Activated T-cell treated with anti-CD3 and anti-CD28 coated beads for 48 hours (primary cell): ENCODE data around the gene CELA2B.
A peak's percentile ranks its signal among the peaks of the same experiment; 100 is the strongest.
"Not testable (repeated sequence)": the region's sequence is repeated elsewhere in the genome, so short reads cannot be mapped to it uniquely, and the experiment has no call there.

Experiments used
- DNase-seq: peaks from one replicate; pipeline ENCODE4 v3.0.0-alpha.2; 2020; ENCODE audit warnings: low read depth

CELA2B gene

GRCh38 chr1:15475752-15476314 lies at the start of gene CELA2B:
CELA2B (plus strand) TSS chr1:15476104; CDS start chr1:15476126, 22 bp downstream.
- no peak for DNase-seq

- DNase-seq, result no peak
Measured at GRCh38 chr1:15426492-15427279, 49.2 kb upstream of the CELA2B start.

DNA sequence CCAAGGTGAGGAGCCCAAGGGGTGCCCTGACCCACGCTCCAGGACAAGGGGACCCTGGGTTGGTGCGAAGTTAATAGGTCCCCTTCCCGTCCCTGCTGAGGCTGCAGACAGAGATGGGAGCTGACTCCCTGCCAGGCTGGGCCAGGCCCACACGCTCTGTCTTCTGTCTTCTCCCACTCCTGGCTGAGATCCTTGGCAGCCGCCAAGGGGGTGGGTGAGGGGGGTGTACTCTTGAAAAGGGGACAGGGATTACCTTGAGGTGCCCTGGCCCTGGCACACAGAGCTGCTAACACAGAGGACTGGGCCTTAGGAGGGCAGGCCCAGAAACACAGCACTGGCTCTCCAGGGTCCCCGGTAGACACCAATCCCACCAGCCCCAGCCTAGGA lies 48.6 kb upstream of the CELA2B start:
- DNase-seq, result no peak

GRCh38 chr1:15428252-15428651 lies 47.7 kb upstream of the CELA2B start:
- DNase-seq, result not testable (repeated sequence)

DNA sequence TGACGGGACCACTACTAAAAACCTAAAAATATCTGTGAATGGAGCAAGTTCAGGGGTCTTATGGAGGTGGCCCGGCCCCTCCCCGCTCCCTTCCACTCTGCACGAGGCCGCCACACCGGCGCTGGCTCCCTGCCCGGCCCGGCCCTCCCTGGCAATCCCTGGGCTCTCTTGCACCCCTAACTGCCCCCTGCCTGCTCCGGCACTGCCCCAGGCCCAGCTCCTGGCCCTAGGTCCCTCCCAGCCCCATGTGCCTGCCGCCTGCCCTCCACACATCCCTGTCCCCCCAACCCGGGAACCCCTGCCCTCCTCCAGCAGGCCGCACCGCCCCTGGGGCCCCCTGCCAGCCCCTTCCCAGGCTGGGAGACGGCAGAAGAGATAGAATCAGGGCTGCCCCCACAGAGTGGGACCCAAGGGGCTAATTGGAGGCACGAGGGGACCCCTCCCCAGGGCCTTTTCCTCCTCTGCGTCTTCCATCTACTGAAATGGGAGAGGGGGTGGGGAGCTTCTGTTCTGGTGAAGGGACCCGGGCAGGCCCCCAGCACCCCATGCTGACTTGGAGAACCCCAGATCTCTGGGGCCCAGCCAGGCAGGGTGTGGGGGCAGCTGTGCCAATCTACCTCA lies 47.0 kb upstream of the CELA2B start:
- DNase-seq, result no peak

GRCh38 chr1:15429701-15430149 lies 46.2 kb upstream of the CELA2B start:
- no peak for DNase-seq

- peak; percentile 62 for DNase-seq
Measured at GRCh38 chr1:15430787-15431570, 44.9 kb upstream of the CELA2B start.

DNA sequence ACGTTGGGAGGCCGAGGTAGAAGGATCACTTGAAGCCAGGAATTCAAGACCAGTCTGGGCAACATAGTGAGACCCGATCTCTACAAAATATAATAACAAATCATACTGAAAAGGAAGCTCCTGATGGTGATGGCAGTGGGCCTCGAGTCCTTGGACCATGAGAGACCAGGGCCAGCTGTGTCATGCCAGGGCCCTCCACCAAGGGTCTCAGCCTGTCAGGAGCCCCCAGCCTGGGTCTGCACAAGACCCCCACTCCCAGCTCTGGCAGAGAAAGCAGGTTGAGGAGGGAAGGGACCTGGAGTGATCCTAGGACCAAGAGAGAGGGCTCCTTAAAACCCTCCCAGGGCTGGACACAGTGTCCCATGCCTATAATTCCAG lies 44.3 kb upstream of the CELA2B start:
- DNase-seq, result no peak

GRCh38 chr1:15432324-15432723 lies 43.6 kb upstream of the CELA2B start:
- no peak for DNase-seq

DNA sequence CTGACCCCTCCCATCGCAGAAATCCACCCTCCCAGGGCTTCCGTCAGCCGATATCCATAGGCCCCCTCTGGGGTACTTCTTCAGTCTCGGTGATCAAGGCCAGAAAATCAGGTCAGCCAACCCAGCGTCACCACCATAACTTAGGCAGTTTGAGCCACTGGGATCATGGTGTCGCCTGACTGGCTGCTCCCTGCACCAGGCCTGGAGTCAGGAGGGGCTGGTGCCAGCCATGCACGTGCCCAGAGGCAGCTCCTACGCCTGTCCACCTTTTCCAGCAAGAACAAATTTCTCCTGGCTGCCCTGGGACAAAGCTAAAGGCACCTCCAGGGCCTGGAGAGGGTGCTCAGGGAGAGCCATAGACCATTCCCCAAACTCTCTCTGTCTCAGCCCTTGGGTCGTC lies 42.4 kb upstream of the CELA2B start:
- no peak for DNase-seq

GRCh38 chr1:15434739-15435138 lies 41.2 kb upstream of the CELA2B start:
- DNase-seq, result not testable (repeated sequence)

GRCh38 chr1:15435239-15436077 lies 40.4 kb upstream of the CELA2B start:
- no peak for DNase-seq

DNA sequence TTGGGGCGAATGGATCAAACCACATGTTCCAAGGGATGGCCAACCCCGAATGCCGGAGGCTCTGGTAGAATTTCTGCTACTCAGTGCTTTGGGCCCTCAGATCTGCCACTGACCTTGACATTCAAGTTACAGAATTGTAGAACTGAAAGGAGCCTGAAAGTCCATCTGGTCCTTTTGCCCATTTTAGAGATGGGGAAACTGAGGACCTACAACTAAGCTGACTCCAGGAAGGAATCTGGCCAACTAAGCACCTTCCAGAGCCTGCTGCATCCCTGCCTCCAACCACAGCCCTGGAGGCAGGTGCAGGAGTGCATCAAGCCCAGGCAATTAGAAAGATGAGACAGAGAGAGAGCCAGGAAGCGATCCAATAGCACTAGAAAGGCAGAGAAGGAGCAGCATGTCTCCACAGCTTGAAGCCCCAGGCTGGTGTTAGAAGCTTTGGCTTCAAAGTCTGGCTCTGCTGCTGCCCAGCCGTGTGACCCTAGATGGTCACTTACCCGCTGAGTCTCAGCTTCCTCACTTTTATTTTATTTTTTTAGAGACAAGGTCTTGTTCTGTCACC lies 38.9 kb upstream of the CELA2B start:
- no peak for DNase-seq

DNA sequence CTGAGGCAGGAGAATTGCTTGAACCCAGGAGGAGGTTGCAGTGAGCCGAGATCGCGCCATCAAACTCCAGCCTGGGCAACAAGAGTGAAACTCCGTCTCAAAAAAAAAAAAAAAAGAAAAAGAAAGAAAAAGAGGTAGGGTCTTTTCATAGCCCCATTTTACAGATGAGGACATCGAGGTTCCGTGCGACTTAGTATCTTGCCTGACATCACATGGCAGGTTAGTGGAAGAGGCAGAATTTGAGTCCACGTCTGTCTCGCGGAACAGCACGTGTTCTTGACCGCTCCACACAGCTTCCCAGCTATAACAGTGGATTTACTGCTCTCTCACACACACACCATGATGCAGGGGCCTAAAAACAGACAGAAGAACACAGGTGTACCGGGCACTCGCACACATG lies 36.6 kb upstream of the CELA2B start:
- no peak for DNase-seq

DNA sequence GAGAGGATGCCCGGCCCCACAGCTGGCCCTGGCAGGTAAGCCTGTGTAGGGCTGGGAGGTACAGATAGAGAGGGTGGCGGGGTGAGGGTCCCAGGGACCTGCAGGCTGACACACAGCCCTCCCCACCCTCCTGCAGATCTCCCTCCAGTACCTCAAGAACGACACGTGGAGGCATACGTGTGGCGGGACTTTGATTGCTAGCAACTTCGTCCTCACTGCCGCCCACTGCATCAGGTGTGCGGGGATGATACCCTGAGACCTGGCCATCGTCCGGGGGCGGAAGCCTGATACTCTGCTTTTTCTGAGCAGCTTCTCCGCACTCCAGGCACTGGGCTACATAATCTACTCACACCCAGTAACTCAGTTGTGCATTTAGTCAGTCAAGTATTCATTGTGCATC lies 35.5 kb upstream of the CELA2B start:
- no peak for DNase-seq

DNA sequence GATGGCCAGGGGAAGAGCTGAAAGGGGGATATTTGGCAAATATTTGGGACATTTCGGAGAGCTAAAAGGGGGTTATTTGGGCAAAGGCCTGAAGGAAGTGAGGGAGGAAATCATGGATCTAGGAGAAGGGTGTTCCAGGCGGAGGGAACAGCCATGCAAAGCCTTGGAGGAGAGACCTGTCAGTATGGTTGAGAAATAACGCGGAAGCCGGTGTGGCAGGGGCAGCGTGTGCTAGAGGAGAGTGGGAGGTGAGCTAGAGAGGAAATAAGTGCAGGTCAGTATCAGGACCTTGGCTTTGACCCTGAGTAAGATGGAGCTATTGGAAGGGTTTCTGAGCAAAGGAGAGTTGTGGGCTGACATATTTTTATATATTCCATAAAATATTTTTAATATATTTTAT lies 34.7 kb upstream of the CELA2B start:
- DNase-seq, result no peak

- DNase-seq, result no peak
Measured at GRCh38 chr1:15442119-15442518, 33.8 kb upstream of the CELA2B start.

- DNase-seq, result no peak
Measured at GRCh38 chr1:15442759-15443158, 33.1 kb upstream of the CELA2B start.

GRCh38 chr1:15443281-15443680 lies 32.6 kb upstream of the CELA2B start:
- no peak for DNase-seq

- DNase-seq, result no peak
Measured at GRCh38 chr1:15444468-15445389, 31.2 kb upstream of the CELA2B start.
